T-cell (primary cell): ENCODE measurements around the gene CA10. TPM values are rescaled to one million over a fixed set of nuclear protein-coding genes. Genes with fewer than 3 reads are reported as not detected.

Experiments used
- ATAC-seq, 4 experiments: fragments of 200-7000 bp in 3 of 4; fragments of 150-1000 bp in 1 of 4; cut with Tn5 transposase; replicated peaks in 1 of 4; 1 replicate in 3 of 4; 2 replicates in 1 of 4; pipeline ENCODE4 v1.10.0; 2021; ENCODE audit warnings: moderate library complexity in 3 of 4, mild to moderate bottlenecking in 2 of 4, moderate number of reproducible peaks in 1 of 4
- CTCF ChIA-PET, 2 donors: fragments of 300-600 bp; sonication (Branson Sonifier 250); formaldehyde crosslinking; loops; one replicate each; lab custom pipeline; 2022; ENCODE audit warnings: antibody characterized with exemption in 2 of 2; lab: Charles Lee
- POLR2A ChIA-PET, 2 donors: fragments of 300-600 bp; sonication (Branson Sonifier 250); formaldehyde crosslinking; loops; one replicate each; lab custom pipeline; 2022; ENCODE audit warnings: antibody characterized with exemption in 2 of 2; lab: Charles Lee
- DNase-seq, 35 experiments: peaks; one replicate each; pipeline versions ENCODE4 v3.0.0 to v3.0.0-alpha.2; 2013 to 2023
- H3K27ac ChIP-seq: one replicate; pipeline ENCODE4 v1.5.1; 2013; ENCODE audit warnings: low read length
- H3K27me3 ChIP-seq, 2 experiments: replicated peaks in 1 of 2; 1 replicate in 1 of 2; 2 replicates in 1 of 2; pipeline versions ENCODE4 v1.6.1 to v1.7.0; 2013; ENCODE audit warnings: low read length in 1 of 2, mixed read lengths in 1 of 2; ENCODE audit not compliant: control insufficient read depth in 2 of 2, insufficient read depth in 2 of 2; ENCODE audit errors: extremely low read depth in 1 of 2
- H3K36me3 ChIP-seq, 2 donors: 1 replicate in 1 of 2; 2 replicates in 1 of 2; pipeline versions ENCODE4 v1.6.1 to v1.7.0; 2013; ENCODE audit warnings: low read length in 1 of 2; ENCODE audit not compliant: control insufficient read depth in 2 of 2, insufficient read depth in 1 of 2; ENCODE audit errors: extremely low read depth in 1 of 2
- H3K4me1 ChIP-seq, 2 experiments: 1 replicate in 1 of 2; 2 replicates in 1 of 2; pipeline versions ENCODE4 v1.6.1 to v1.7.0; 2013; ENCODE audit warnings: low read length in 2 of 2, mixed read lengths in 1 of 2; ENCODE audit not compliant: insufficient read depth in 2 of 2, control insufficient read depth in 1 of 2; ENCODE audit errors: extremely low read depth in 1 of 2
- H3K4me3 ChIP-seq, 2 donors: 1 replicate in 1 of 2; 2 replicates in 1 of 2; pipeline versions ENCODE4 v1.5.1 to v1.7.0; 2013; ENCODE audit warnings: mild to moderate bottlenecking in 2 of 2, low read length in 1 of 2, moderate library complexity in 1 of 2; ENCODE audit not compliant: control insufficient read depth in 1 of 2; ENCODE audit errors: extremely low read depth in 1 of 2
- H3K9me3 ChIP-seq: 2 replicates; pipeline ENCODE4 v1.7.0; 2013
- H3K27ac Mint-ChIP-seq, 2 donors: one replicate each; pipeline ENCODE4 v1.8.0; 2020 to 2021; ENCODE audit warnings: mild to moderate bottlenecking in 2 of 2, mixed read lengths in 2 of 2
- H3K27me3 Mint-ChIP-seq, 2 donors: one replicate each; pipeline ENCODE4 v1.8.0; 2021 to 2022; ENCODE audit warnings: mixed read lengths in 2 of 2
- H3K36me3 Mint-ChIP-seq: one replicate; pipeline ENCODE4 v1.8.0; 2021; ENCODE audit warnings: mixed read lengths
- H3K4me1 Mint-ChIP-seq, 3 donors: one replicate each; pipeline ENCODE4 v1.8.0; 2020 to 2022; ENCODE audit warnings: mixed read lengths in 3 of 3, mild to moderate bottlenecking in 1 of 3
- H3K4me3 Mint-ChIP-seq, 3 donors: one replicate each; pipeline ENCODE4 v1.8.0; 2020 to 2022; ENCODE audit warnings: mild to moderate bottlenecking in 3 of 3, mixed read lengths in 3 of 3, moderate library complexity in 3 of 3
- H3K9me3 Mint-ChIP-seq, 3 donors: one replicate each; pipeline ENCODE4 v1.8.0; 2020 to 2022; ENCODE audit warnings: mixed read lengths in 3 of 3
- WGBS: methylation state at CpG from one replicate; pipeline ENCODE4 v1.1.5; 2013; ENCODE audit warnings: missing lambda C conversion rate; ENCODE audit not compliant: insufficient coverage; 5-methylcytosine and 5-hydroxymethylcytosine counted together
- total RNA-seq, 35 experiments: library from RNA in 6 of 35; stranded (reverse) in 6 of 35; fragments of 120-200 nt in 1 of 35; gene quantifications; one replicate each; pipeline versions ENCODE4 v1.2.1 to v1.2.4 and lab custom pipeline; 2013 to 2026

CA10 gene
- total RNA-seq, 5 donors from 2014 or later (not counting 1 experiment from before 2014, with no cell fraction given), result 0.30 TPM; not detected in 4

DNA sequence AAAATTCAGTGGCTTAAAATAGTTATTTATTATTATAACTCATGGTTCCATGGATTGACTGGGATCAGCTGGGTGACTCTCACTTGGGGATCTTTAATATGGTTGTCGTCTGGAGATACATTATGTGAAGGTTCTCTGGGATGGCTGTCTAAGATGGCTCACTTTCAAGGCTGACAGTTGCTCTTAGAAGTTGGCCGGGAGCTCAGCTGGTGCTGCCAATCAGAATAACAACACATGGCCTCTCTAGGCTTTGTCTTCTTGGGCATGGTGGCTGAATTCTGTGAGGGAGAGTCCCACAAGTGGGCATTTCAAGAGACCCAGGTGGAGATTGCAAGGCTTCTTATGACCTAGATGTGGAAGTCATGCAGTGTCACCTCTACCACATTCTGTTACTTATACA lies 269.7 kb downstream of the CA10 start:
- Mint-ChIP-seq H3K9me3 (peaks cover 0 to 5% (median 0%) of the 10 kb centered on the region in 3 donors), H3K27me3 (peaks cover 4 to 18% of the 10 kb centered on the region in 2 donors), H3K4me3 (no peak overlapping the region), H3K36me3 (no peaks in the 10 kb centered on the region), H3K27ac (no peak overlapping the region), H3K4me1 (no peaks in the 10 kb centered on the region)
- H3K27ac ChIP-seq, result no peak overlapping the region
- 80% methylated on average over 1 of the region's 2 CpGs for WGBS
- H3K9me3 ChIP-seq, result no peaks in the 10 kb centered on the region
- no peak for ATAC-seq
- no peaks in the 10 kb centered on the region for H3K27me3 ChIP-seq
- no peaks in the 10 kb centered on the region for H3K4me1 ChIP-seq
- no peak for DNase-seq
- H3K4me3 ChIP-seq, result no peak overlapping the region
- CTCF ChIA-PET, result no interaction called here
- POLR2A ChIA-PET, result no interaction called here
- no peaks in the 10 kb centered on the region for H3K36me3 ChIP-seq

DNA sequence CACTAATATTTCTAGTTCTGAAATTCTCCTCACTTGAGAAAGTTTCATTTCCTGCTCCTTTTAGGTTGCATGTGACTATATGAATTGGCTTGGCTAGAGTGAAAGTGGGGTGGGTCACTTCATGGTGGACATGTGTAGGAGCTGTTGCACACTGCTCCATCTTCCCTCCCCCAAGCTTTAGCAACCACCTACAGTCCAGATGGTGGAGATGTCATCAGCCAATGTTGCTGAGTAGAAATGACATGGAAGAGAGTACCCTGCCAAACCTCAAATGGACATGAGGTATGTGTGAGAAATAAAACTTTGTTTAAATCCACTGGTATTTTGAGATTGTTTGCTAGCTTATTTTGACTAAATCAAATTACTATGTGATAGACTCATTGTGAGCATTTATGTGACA lies 281.5 kb downstream of the CA10 start:
- no peaks in the 10 kb centered on the region for H3K4me1 ChIP-seq
- no peaks in the 10 kb centered on the region for H3K4me1 Mint-ChIP-seq
- POLR2A ChIA-PET, result no interaction called here
- no peaks in the 10 kb centered on the region for H3K36me3 ChIP-seq
- DNase-seq, result no peak
- no peaks in the 10 kb centered on the region for H3K9me3 ChIP-seq
- H3K4me3 ChIP-seq, result no peak overlapping the region
- no peak for ATAC-seq
- H3K4me3 Mint-ChIP-seq, result no peak overlapping the region
- H3K27ac ChIP-seq, result no peak overlapping the region
- no peaks in the 10 kb centered on the region for H3K9me3 Mint-ChIP-seq
- CTCF ChIA-PET, result no interaction called here
- H3K36me3 Mint-ChIP-seq, result no peaks in the 10 kb centered on the region
- no peaks in the 10 kb centered on the region for H3K27me3 ChIP-seq
- peaks cover 4 to 11% of the 10 kb centered on the region in 2 donors for H3K27me3 Mint-ChIP-seq
- H3K27ac Mint-ChIP-seq, result no peak overlapping the region

DNA sequence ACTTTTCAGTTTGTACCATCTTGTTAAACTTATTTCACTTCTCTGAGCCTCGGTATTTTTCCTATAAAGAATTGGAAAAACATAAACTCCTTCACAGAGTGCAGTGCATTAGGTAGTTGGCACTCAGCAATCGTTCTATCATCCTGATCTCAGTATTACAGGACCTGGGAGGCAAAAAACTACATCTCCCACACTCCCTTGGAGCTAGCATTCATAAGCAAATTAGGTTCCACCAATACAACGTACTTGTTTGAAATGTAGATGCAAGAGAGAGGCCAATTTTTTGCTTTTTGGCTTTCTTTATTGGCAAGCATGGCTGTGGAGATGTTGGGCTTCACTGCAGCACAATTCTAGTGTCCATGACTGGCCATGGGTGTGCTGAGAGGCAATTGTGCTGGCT lies 285.2 kb downstream of the CA10 start:
- H3K4me1 ChIP-seq, result no peaks in the 10 kb centered on the region
- H3K9me3 Mint-ChIP-seq, result peaks cover 0 to 2% (median 0%) of the 10 kb centered on the region in 3 donors
- DNase-seq (no peak), ATAC-seq (no peak)
- ChIA-PET POLR2A (no interaction called here), CTCF (no interaction called here)
- H3K36me3 Mint-ChIP-seq, result no peaks in the 10 kb centered on the region
- H3K27me3 Mint-ChIP-seq, result peaks cover 4 to 11% of the 10 kb centered on the region in 2 donors
- H3K4me3 Mint-ChIP-seq, result no peak overlapping the region
- no peaks in the 10 kb centered on the region for H3K4me1 Mint-ChIP-seq
- no peak overlapping the region for H3K27ac Mint-ChIP-seq
- no peaks in the 10 kb centered on the region for H3K9me3 ChIP-seq
- H3K27ac ChIP-seq, result no peak overlapping the region
- no CpG with 5 or more reads among the region's 3 CpGs for WGBS
- H3K36me3 ChIP-seq, result no peaks in the 10 kb centered on the region
- H3K4me3 ChIP-seq, result no peak overlapping the region
- H3K27me3 ChIP-seq, result no peaks in the 10 kb centered on the region

DNA sequence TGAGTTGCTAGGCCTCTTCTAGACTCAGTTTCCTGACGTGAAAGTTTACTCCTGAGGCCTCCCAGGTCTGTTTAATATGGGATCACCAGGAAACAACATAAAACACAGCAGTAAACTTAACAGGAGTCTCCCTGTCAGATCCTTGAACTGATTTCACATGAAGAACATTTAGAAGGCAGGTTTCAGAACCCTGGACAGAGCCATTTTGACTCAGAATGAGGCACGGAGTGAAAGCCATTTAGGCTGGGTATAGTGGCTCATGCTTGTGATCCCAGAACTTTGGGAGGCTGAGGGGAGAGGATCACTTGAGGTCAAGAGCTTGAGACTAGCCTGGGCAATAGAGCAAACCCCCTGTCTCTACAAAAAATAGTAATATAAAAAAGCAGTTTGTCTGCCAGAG lies 289.1 kb downstream of the CA10 start:
- no peaks in the 10 kb centered on the region for H3K4me1 Mint-ChIP-seq
- ATAC-seq, result no peak
- POLR2A ChIA-PET, result no interaction called here
- no peak overlapping the region for H3K4me3 Mint-ChIP-seq
- no peaks in the 10 kb centered on the region for H3K27me3 ChIP-seq
- H3K4me1 ChIP-seq, result no peaks in the 10 kb centered on the region
- peaks cover 0 to 3% (median 2%) of the 10 kb centered on the region in 3 donors for H3K9me3 Mint-ChIP-seq
- peaks cover 0 to 3% of the 10 kb centered on the region in 2 donors for H3K27me3 Mint-ChIP-seq
- DNase-seq, result no peak
- CTCF ChIA-PET, result interaction anchor here in 1 of 2 donors (0.7 kb wide), 1 partner anchor 25 kb away, joined by 3 read pairs; no protein-coding TSS in a partner anchor
- H3K27ac ChIP-seq, result no peak overlapping the region
- H3K9me3 ChIP-seq, result no peaks in the 10 kb centered on the region
- no peaks in the 10 kb centered on the region for H3K36me3 Mint-ChIP-seq
- no peak overlapping the region for H3K27ac Mint-ChIP-seq
- no peak overlapping the region for H3K4me3 ChIP-seq
- no peaks in the 10 kb centered on the region for H3K36me3 ChIP-seq
- WGBS, result 7% methylated on average over 2 of the region's 2 CpGs

DNA sequence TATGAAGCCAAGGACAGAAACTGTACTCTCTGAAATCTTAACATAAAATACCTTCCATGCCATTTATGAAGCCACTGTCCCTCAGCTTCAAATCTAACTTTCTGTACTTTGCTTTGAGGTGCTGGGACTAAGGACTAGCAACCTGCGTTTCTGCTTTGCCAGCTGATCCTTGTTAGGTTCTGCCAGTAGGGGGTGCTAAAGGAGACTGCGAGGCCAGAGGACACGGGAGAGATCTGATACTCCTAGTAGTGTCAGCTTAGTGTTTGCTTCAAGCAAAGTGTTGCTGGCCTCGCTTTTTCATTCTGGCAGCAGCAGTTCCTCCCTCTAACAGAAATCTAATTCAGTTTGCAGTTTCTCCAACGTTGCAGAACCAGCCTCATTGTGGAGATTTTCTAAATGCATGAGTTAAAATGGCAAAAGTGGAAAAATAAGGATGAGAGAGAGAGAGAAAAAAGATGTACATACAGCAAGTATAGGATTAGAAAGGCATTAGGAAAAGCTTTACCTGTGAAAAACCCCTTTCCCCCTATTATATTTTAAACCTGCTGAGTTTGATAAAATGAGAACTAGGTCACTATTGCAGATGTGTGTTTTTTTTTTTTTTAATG lies 297.5 kb downstream of the CA10 start:
- Histone ChIP-seq H3K9me3 (no peaks in the 10 kb centered on the region), H3K4me3 (no peak overlapping the region), H3K27ac (no peak overlapping the region), H3K36me3 (no peaks in the 10 kb centered on the region), H3K27me3 (no peaks in the 10 kb centered on the region), H3K4me1 (no peaks in the 10 kb centered on the region)
- no peaks in the 10 kb centered on the region for H3K4me1 Mint-ChIP-seq
- peak in 1 of 35 experiments; percentile 1 for DNase-seq
- H3K9me3 Mint-ChIP-seq, result peaks cover 0 to 5% (median 3%) of the 10 kb centered on the region in 3 donors
- ATAC-seq, result no peak
- H3K27ac Mint-ChIP-seq, result no peak overlapping the region
- no peak overlapping the region for H3K4me3 Mint-ChIP-seq
- ChIA-PET CTCF (no interaction called here), POLR2A (no interaction called here)
- WGBS, result no CpG with 5 or more reads among the region's 5 CpGs
- peaks cover 4 to 7% of the 10 kb centered on the region in 2 donors for H3K27me3 Mint-ChIP-seq
- no peaks in the 10 kb centered on the region for H3K36me3 Mint-ChIP-seq

DNA sequence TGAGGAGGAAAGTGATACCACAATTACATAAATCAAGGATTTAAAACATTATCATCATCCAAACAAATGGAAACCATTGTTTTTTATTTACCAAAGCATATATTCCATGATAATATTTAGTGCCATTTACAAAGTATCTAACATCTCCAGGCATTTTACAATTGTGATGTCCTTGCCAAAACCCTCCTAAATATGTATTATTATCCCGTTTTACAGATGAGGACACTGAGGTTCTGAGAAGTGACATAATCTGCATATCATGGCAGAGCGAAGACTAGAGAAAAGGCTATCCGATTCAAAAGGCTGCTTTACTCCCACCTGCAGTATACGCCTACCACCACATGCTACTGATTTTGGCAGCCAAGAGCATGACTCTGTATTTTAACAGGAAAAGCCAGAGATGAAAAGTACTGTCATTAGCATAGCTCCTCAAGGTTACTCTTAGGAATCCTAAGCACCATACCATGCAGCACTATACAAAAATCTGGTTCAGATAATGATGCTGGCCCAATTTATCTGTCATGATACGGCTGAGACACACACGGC lies 301.4 kb downstream of the CA10 start:
- H3K27ac ChIP-seq, result no peak overlapping the region
- H3K36me3 ChIP-seq, result no peaks in the 10 kb centered on the region
- H3K9me3 Mint-ChIP-seq, result no peaks in the 10 kb centered on the region
- H3K36me3 Mint-ChIP-seq, result no peaks in the 10 kb centered on the region
- H3K4me1 Mint-ChIP-seq, result no peaks in the 10 kb centered on the region
- POLR2A ChIA-PET, result no interaction called here
- no peak overlapping the region for H3K27ac Mint-ChIP-seq
- no peaks in the 10 kb centered on the region for H3K9me3 ChIP-seq
- no peak for DNase-seq
- H3K4me3 ChIP-seq, result no peak overlapping the region
- H3K4me3 Mint-ChIP-seq, result no peak overlapping the region
- peaks cover 0 to 4% of the 10 kb centered on the region in 2 experiments for H3K27me3 ChIP-seq
- WGBS, result 92% methylated on average over 2 of the region's 6 CpGs
- CTCF ChIA-PET, result no interaction called here
- peaks cover 10 to 13% of the 10 kb centered on the region in 2 donors for H3K27me3 Mint-ChIP-seq
- H3K4me1 ChIP-seq, result no peaks in the 10 kb centered on the region
- ATAC-seq, result no peak
